HepG2 (cell line): Measurements from ENCODE around the gene GMFB. TPM values are rescaled to one million over a fixed set of nuclear protein-coding genes. Genes with fewer than 3 reads are reported as not detected.
A peak's percentile ranks its signal among the peaks of the same experiment; 100 is the strongest.

Experiments used
- ASH2L ChIP-seq: fragments of 300-600, 200-600 bp; sonication (generic); IDR thresholded peaks from 2 replicates; pipeline ENCODE4 v1.7.0; 2017; ENCODE audit warnings: low read depth, mild to moderate bottlenecking, moderate library complexity, mixed read lengths, low read length; ENCODE audit not compliant: insufficient read length
- BCL6 ChIP-seq: IDR thresholded peaks from 2 replicates; pipeline ENCODE4 v1.6.1; 2016; ENCODE audit warnings: missing genetic modification reagents, missing compliant biosample characterization
- EED ChIP-seq: sonication (generic); formaldehyde crosslinking; IDR thresholded peaks from 2 replicates; pipeline ENCODE4 v1.5.0; 2020; ENCODE audit warnings: mild to moderate bottlenecking, missing genetic modification reagents
- FOXJ3 ChIP-seq: sonication (generic); formaldehyde crosslinking; IDR thresholded peaks from 2 replicates; pipeline ENCODE4 v1.4.0; 2020; ENCODE audit warnings: missing genetic modification reagents, mild to moderate bottlenecking, borderline replicate concordance
- FOXP4 ChIP-seq: sonication (generic); formaldehyde crosslinking; IDR thresholded peaks from 2 replicates; pipeline ENCODE4 v1.4.0; 2020; ENCODE audit warnings: missing genetic modification reagents
- GZF1 ChIP-seq: sonication (generic); formaldehyde crosslinking; IDR thresholded peaks from 2 replicates; pipeline ENCODE4 v1.5.1; 2020; ENCODE audit warnings: mild to moderate bottlenecking, missing genetic modification reagents
- MATR3 ChIP-seq: sonication (generic); formaldehyde crosslinking; IDR thresholded peaks from 2 replicates; pipeline ENCODE4 v1.4.0; 2020; ENCODE audit warnings: missing genetic modification reagents
- NFIB ChIP-seq: sonication (generic); formaldehyde crosslinking; IDR thresholded peaks from 2 replicates; pipeline ENCODE4 v1.9.0; 2021; ENCODE audit warnings: missing genetic modification reagents, mild to moderate bottlenecking, borderline replicate concordance
- NFKB2 ChIP-seq: sonication (generic); formaldehyde crosslinking; IDR thresholded peaks from 2 replicates; pipeline ENCODE4 v1.4.0; 2020; ENCODE audit warnings: missing genetic modification reagents, borderline replicate concordance
- PATZ1 ChIP-seq: sonication (generic); formaldehyde crosslinking; IDR thresholded peaks from 2 replicates; pipeline ENCODE4 v1.4.0; 2020; ENCODE audit warnings: missing genetic modification reagents
- PAX8 ChIP-seq: sonication (generic); formaldehyde crosslinking; IDR thresholded peaks from 2 replicates; pipeline ENCODE4 v1.8.0; 2022; ENCODE audit warnings: mild to moderate bottlenecking, missing genetic modification reagents, borderline replicate concordance
- REXO4 ChIP-seq: sonication (generic); formaldehyde crosslinking; IDR thresholded peaks from 2 replicates; pipeline ENCODE4 v1.8.0; 2022; ENCODE audit warnings: missing genetic modification reagents, mild to moderate bottlenecking, borderline replicate concordance
- RXRA ChIP-seq: sonication (generic); formaldehyde crosslinking; IDR thresholded peaks from 2 replicates; pipeline ENCODE4 v1.5.1; 2020; ENCODE audit warnings: missing genetic modification reagents
- SAP130 ChIP-seq: IDR thresholded peaks from 2 replicates; pipeline ENCODE4 v1.6.1; 2016; ENCODE audit warnings: low read depth
- SOX13 ChIP-seq, 3 experiments: fragments of 450-650 bp in 1 of 3; sonication (generic) in 1 of 3; formaldehyde crosslinking in 1 of 3; IDR thresholded peaks in 2 of 3; conservative IDR thresholded peaks in 1 of 3; 2 replicates each; pipeline versions ENCODE4 v1.5.0 to v1.6.1; 2016 to 2020; ENCODE audit warnings: antibody characterized with exemption in 1 of 3, mild to moderate bottlenecking in 1 of 3, missing compliant biosample characterization in 1 of 3, missing genetic modification reagents in 1 of 3, moderate library complexity in 1 of 3
- THAP11 ChIP-seq: IDR thresholded peaks from 2 replicates; pipeline ENCODE4 v1.6.1; 2016; ENCODE audit warnings: missing biosample characterization, missing genetic modification reagents
- ZNF10 ChIP-seq: sonication (generic); formaldehyde crosslinking; IDR thresholded peaks from 2 replicates; pipeline ENCODE4 v1.4.0; 2020; ENCODE audit warnings: mild to moderate bottlenecking, low read depth, missing genetic modification reagents, borderline replicate concordance
- ZNF207 ChIP-seq: fragments of 450-650 bp; IDR thresholded peaks from 2 replicates; pipeline ENCODE4 v1.6.1; 2016; ENCODE audit warnings: antibody characterized with exemption, borderline replicate concordance
- ZNF253 ChIP-seq: sonication (generic); formaldehyde crosslinking; IDR thresholded peaks from 2 replicates; pipeline ENCODE4 v1.8.0; 2022; ENCODE audit warnings: mild to moderate bottlenecking, missing genetic modification reagents, borderline replicate concordance
- ZNF530 ChIP-seq: sonication (generic); formaldehyde crosslinking; IDR thresholded peaks from 2 replicates; pipeline ENCODE4 v1.5.0; 2020; ENCODE audit warnings: low read depth, mild to moderate bottlenecking, missing genetic modification reagents
- ZNF75D ChIP-seq: sonication (generic); formaldehyde crosslinking; IDR thresholded peaks from 2 replicates; pipeline ENCODE4 v1.8.1; 2023; ENCODE audit warnings: missing genetic modification reagents, mild to moderate bottlenecking, borderline replicate concordance
- ZNF768 ChIP-seq: sonication (generic); formaldehyde crosslinking; IDR thresholded peaks from 2 replicates; pipeline ENCODE4 v1.4.0; 2020; ENCODE audit warnings: missing genetic modification reagents
- ZSCAN12 ChIP-seq: sonication (generic); formaldehyde crosslinking; IDR thresholded peaks from 2 replicates; pipeline ENCODE4 v1.9.0; 2021; ENCODE audit warnings: mild to moderate bottlenecking, missing genetic modification reagents
- polyA plus RNA-seq, 8 experiments: library from polyadenylated mRNA; depleted of rRNA in 3 of 8; stranded (reverse) in 7 of 8; unstranded in 1 of 8; fragments of >200 nt; fragmentation: Illumina TruSeq in 4 of 8; extraction: Trizol in 4 of 8; gene quantifications; 2 replicates each; pipeline versions ENCODE4 v1.2.1 to v1.2.3, GENCODE V29; 2011 to 2016; ENCODE audit warnings: low read depth in 4 of 8, missing spikeins in 1 of 8, mixed read lengths in 1 of 8; ENCODE audit not compliant: insufficient read depth in 1 of 8
- total RNA-seq, 5 experiments: library from RNA; depleted of rRNA; stranded (reverse); fragments of >200 nt; fragmentation: Illumina TruSeq; extraction: Trizol; gene quantifications; 2 replicates each; pipeline ENCODE4 v1.2.3, GENCODE V29; 2016; ENCODE audit warnings: low read depth in 1 of 5
- TF ChIP-seq, protein P1 (sequence below): sonication (generic); formaldehyde crosslinking; conservative IDR thresholded peaks from 2 replicates; pipeline ENCODE4 v1.4.0; 2020; ENCODE audit warnings: missing genetic modification reagents

The GMFB gene
- total and polyA plus RNA-seq, 2 of the 13 experiments (the other 11 are each of a cell fraction or from before 2014, with no cell fraction given): 17.3 to 68.2 TPM

- TF ChIP-seq ZSCAN12 (CRISPR knock-in tag): no peak
- TF ChIP-seq ASH2L: no peak
- no peak for TF ChIP-seq THAP11 (CRISPR knock-in tag)
- TF ChIP-seq ZNF10 (CRISPR knock-in tag): no peak
- TF ChIP-seq, protein P1, sequence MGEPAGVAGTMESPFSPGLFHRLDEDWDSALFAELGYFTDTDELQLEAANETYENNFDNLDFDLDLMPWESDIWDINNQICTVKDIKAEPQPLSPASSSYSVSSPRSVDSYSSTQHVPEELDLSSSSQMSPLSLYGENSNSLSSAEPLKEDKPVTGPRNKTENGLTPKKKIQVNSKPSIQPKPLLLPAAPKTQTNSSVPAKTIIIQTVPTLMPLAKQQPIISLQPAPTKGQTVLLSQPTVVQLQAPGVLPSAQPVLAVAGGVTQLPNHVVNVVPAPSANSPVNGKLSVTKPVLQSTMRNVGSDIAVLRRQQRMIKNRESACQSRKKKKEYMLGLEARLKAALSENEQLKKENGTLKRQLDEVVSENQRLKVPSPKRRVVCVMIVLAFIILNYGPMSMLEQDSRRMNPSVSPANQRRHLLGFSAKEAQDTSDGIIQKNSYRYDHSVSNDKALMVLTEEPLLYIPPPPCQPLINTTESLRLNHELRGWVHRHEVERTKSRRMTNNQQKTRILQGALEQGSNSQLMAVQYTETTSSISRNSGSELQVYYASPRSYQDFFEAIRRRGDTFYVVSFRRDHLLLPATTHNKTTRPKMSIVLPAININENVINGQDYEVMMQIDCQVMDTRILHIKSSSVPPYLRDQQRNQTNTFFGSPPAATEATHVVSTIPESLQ (CRISPR knock-in tag): no peak
- TF ChIP-seq FOXJ3 (CRISPR knock-in tag): no peak
- no peak for TF ChIP-seq ZNF768 (CRISPR knock-in tag)
- no peak for TF ChIP-seq SOX13 (IDR thresholded peaks at IDR 0.05)
- TF ChIP-seq SOX13 (CRISPR knock-in tag; conservative IDR thresholded peaks at IDR 0.05 in 1 of 2, IDR thresholded peaks at IDR 0.05 in 1 of 2): peak in 1 of 2 experiments; percentile 39; a peak in 1 of 4 replicates
- 0 out of 2 replicates have a peak, but pooled peaks have one; percentile 20 for TF ChIP-seq FOXP4 (CRISPR knock-in tag)
- no peak for TF ChIP-seq MATR3
- TF ChIP-seq ZNF253 (CRISPR knock-in tag): no peak
- no peak for TF ChIP-seq NFIB (CRISPR knock-in tag)
- no peak for TF ChIP-seq REXO4
- no peak for TF ChIP-seq NFKB2
- TF ChIP-seq ZNF75D (CRISPR knock-in tag): no peak
- TF ChIP-seq EED (CRISPR knock-in tag): no peak
- no peak for TF ChIP-seq GZF1
- TF ChIP-seq BCL6: no peak
- 0 out of 2 replicates have a peak, but pooled peaks have one; percentile 29 for TF ChIP-seq RXRA (CRISPR knock-in tag)
- peak; percentile 71; the same call in 1 of the 2 replicates for TF ChIP-seq PATZ1 (CRISPR knock-in tag)
- TF ChIP-seq PAX8 (CRISPR knock-in tag): no peak
- no peak for TF ChIP-seq ZNF207
- peak; percentile 35; the same call in 1 of the 2 replicates for TF ChIP-seq SAP130 (CRISPR knock-in tag)
- no peak for TF ChIP-seq ZNF530
These were observed 37.6 kb downstream of the GMFB start (continued) for GRCh38 chr14:54451121-54451601.
